ENCODE measurements around the gene DNTT.

DNA sequence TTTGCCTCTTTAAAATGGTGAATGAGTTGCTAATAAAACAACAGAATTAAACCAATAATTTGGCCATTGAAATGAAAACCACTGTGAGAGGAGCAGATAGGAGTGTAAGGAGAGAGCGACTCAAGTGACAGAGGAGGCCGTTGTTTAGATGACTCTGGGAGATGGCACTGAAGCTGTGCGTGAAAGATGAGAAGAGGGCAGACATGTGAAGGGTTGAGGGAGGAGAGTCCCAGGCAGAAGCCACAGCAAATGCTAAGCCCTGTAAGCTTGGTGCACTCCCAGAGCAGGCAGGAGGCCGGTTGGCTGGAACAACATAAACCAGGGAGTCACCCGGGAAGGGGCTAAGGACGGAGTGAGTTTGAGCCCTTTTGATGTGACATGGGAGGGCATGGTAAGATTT, 55.4 kb downstream of the DNTT start:
- no peak for TF ChIP-seq CTCF (IDR thresholded peaks at IDR 0.05)
- no peak for TF ChIP-seq HDAC2 (IDR thresholded peaks at IDR 0.05)
- TF ChIP-seq EHF (CRISPR knock-in tag; IDR thresholded peaks at IDR 0.05) = no peak
- TF ChIP-seq RCOR1 (IDR thresholded peaks at IDR 0.05; ENCODE audit: low read depth, low read length) = no peak
- no peak for TF ChIP-seq POLR2A (IDR thresholded peaks at IDR 0.05; ENCODE audit: low read length)
- no peak for TF ChIP-seq CHD2 (IDR thresholded peaks at IDR 0.05; ENCODE audit: low read length, partially characterized antibody)
- TF ChIP-seq RFX5 (IDR thresholded peaks at IDR 0.05) = no peak
- TF ChIP-seq MAZ (IDR thresholded peaks at IDR 0.05; ENCODE audit: borderline replicate concordance, low read depth, low read length) = no peak

All from A549 (cell line).